ENCODE measurements around the gene CLDN24. TPM values are rescaled to one million over a fixed set of nuclear protein-coding genes. Genes with fewer than 3 reads are reported as not detected.

The CLDN24 gene
- total RNA-seq, 1 donor from 2014 or later = not detected

DNA sequence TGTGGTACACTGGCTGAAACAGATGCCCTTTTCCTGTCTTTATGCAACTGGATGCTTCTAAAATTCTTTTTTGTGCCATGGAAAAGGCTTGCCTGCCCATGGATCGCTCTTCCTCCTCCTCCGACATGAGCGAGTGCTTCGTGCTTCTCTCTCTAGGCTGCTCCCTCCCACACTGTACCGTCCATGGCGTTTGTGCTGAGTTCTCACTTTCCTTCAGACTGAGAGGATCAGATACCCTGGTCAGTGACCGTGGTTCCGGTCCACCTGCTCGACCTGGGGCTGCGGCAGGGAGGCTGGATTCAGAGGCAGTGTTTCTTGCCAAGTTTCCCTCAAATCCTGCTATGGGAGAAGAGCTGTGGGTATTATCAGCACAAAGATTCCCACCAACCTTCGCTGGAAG lies 10.2 kb upstream of the CLDN24 start:
- TF ChIP-seq, protein P1, sequence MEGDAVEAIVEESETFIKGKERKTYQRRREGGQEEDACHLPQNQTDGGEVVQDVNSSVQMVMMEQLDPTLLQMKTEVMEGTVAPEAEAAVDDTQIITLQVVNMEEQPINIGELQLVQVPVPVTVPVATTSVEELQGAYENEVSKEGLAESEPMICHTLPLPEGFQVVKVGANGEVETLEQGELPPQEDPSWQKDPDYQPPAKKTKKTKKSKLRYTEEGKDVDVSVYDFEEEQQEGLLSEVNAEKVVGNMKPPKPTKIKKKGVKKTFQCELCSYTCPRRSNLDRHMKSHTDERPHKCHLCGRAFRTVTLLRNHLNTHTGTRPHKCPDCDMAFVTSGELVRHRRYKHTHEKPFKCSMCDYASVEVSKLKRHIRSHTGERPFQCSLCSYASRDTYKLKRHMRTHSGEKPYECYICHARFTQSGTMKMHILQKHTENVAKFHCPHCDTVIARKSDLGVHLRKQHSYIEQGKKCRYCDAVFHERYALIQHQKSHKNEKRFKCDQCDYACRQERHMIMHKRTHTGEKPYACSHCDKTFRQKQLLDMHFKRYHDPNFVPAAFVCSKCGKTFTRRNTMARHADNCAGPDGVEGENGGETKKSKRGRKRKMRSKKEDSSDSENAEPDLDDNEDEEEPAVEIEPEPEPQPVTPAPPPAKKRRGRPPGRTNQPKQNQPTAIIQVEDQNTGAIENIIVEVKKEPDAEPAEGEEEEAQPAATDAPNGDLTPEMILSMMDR (conservative IDR thresholded peaks at IDR 0.05) = no peak
- Mint-ChIP-seq H3K4me3 (no peak overlapping the region), H3K27ac (no peak overlapping the region), H3K27me3 (peaks cover 18% of the 10 kb centered on the region), H3K9me3 (no peaks in the 10 kb centered on the region), H3K4me1 (ENCODE audit: unreplicated experiment) (peaks cover 4% of the 10 kb centered on the region), H3K36me3 (no peaks in the 10 kb centered on the region)
- peak; percentile 18 for DNase-seq (ENCODE audit: extremely low spot score, unreplicated experiment)

DNA sequence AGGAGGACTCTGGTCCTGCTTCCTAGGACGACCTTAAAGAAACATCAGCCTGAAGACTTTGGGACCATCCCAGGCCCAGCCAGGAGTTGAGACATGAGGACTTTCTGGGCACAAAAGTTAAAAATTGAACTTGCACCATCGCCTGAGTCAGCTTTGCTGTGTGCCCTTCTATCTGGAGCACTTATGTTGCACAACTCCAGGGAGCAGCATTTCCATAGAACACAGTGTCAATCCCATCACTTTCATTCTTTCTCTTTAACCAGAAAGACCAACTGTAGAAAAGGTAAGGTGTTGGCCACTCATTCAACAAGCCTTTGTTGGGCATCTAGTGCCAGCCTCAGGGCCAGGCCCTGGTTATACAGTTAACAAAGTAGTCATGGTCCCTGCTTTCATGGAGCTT lies 8.6 kb upstream of the CLDN24 start:
- Mint-ChIP-seq H3K4me1 (ENCODE audit: unreplicated experiment) (peaks cover 4% of the 10 kb centered on the region), H3K9me3 (peaks cover 6% of the 10 kb centered on the region), H3K36me3 (peaks cover 4% of the 10 kb centered on the region)

DNA sequence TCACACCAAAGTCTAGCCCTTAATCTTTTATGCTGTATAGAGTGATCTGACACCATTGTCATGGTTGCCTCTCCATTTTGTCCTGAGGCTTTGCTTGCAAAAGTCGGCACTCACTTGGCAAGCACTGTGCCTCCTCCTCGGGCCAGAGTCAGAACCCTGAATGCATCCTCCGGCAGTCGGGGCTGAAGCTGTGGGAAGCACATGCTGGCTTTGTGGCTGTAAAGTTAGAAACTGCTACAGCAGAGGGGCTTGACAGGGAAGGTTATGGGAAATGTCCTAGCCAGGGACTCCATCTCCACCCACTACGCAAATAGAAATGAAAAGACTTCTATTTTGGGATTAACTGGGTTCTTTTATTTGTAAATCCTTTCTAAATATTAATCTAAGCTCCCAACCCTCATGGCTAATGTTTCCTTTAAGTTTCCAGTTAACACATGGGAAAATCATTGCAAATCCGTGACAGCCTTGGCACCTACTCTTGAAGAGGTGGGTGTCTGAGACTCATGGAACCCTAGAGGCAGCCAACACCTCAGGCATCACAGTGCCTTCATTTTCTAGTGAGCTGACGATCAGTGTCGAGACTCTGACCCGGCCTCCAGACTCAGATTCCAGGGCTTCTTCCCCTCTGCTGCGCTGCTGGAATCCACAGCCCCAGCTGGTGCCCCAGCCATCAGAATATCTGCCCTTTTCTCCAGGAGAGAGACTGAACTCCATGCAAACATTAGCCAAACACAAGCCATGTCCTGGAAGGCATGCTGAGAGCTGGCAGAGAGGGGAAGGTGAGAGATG lies 7.9 kb upstream of the CLDN24 start:
- H3K4me3 Mint-ChIP-seq = no peak overlapping the region
- H3K36me3 Mint-ChIP-seq = peaks cover 4% of the 10 kb centered on the region
- H3K4me1 Mint-ChIP-seq (ENCODE audit: unreplicated experiment) = no peaks in the 10 kb centered on the region
- H3K27ac Mint-ChIP-seq = no peak overlapping the region
- TF ChIP-seq, protein P1 (conservative IDR thresholded peaks at IDR 0.05) = no peak
- peaks cover 18% of the 10 kb centered on the region for H3K27me3 Mint-ChIP-seq
- H3K9me3 Mint-ChIP-seq = peaks cover 6% of the 10 kb centered on the region
- DNase-seq (ENCODE audit: extremely low spot score, unreplicated experiment) = peak; percentile 37

More for the DNA sequence above, 8.6 kb upstream of the CLDN24 start:
- Mint-ChIP-seq H3K27me3 (peaks cover 18% of the 10 kb centered on the region), H3K27ac (no peak overlapping the region), H3K4me3 (no peak overlapping the region)
- DNase-seq (ENCODE audit: extremely low spot score, unreplicated experiment) = no peak
- TF ChIP-seq, protein P1 (conservative IDR thresholded peaks at IDR 0.05) = no peak

DNA sequence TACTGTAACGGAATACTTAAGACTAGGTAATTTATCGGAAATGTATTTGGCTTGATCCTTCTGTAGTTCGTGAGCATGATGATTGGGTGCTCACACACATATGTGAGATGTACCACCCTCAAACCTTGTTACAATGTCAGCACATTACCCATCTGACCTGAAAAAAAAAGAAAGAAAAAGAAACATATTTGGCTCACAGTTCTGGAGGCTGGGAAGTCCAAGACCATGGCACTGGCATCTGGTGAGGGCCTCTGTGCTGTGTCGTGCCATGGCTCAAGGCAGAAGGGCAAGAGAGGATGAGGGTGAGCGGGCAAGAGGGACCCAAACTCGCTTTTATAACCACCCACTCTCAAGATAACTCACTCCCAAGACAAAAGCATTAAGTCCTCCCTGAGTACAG lies 7.0 kb upstream of the CLDN24 start:
- DNase-seq (ENCODE audit: extremely low spot score, unreplicated experiment) = no peak
- peaks cover 6% of the 10 kb centered on the region for H3K9me3 Mint-ChIP-seq
- no peak overlapping the region for H3K27ac Mint-ChIP-seq
- H3K4me1 Mint-ChIP-seq (ENCODE audit: unreplicated experiment) = no peaks in the 10 kb centered on the region
- peaks cover 4% of the 10 kb centered on the region for H3K36me3 Mint-ChIP-seq
- H3K27me3 Mint-ChIP-seq = peaks cover 18% of the 10 kb centered on the region
- TF ChIP-seq, protein P1 (conservative IDR thresholded peaks at IDR 0.05) = no peak
- no peak overlapping the region for H3K4me3 Mint-ChIP-seq

DNA sequence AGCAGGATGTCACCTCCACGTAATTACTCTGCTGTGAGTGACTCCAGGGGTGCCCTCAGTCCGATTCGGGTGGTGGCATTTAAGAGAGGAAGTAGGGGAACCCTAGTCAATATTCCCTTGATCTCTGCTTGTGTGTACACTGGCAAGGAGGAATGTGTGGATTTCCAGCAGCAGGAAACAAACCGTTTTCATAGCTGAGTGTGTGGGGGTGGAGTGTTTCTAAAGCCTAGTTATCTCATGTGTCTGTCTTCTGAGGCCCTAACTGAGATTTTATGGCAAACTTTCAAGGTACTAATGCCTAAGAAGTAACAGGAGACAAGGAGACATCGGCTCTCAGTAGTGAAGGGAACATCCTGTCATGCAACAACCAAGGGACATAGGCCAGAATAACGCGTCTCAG lies 6.6 kb upstream of the CLDN24 start:
- Mint-ChIP-seq H3K27ac (no peak overlapping the region), H3K27me3 (peaks cover 16% of the 10 kb centered on the region)

More for the DNA sequence above, 6.6 kb upstream of the CLDN24 start:
- no peaks in the 10 kb centered on the region for H3K4me1 Mint-ChIP-seq (ENCODE audit: unreplicated experiment)
- H3K4me3 Mint-ChIP-seq = no peak overlapping the region
- peaks cover 4% of the 10 kb centered on the region for H3K36me3 Mint-ChIP-seq
- DNase-seq (ENCODE audit: extremely low spot score, unreplicated experiment) = peak; percentile 25
- TF ChIP-seq, protein P1 (conservative IDR thresholded peaks at IDR 0.05) = no peak
- peaks cover 6% of the 10 kb centered on the region for H3K9me3 Mint-ChIP-seq
